Astrocyte of the cerebellum (primary cell): ENCODE results near the gene JAZF1.

ENCODE experiments used
- DNase-seq: peaks from one replicate; pipeline ENCODE4 v3.0.0-alpha.2; 2011; ENCODE audit warnings: low read depth
- H3K4me3 ChIP-seq: 2 replicates; pipeline ENCODE4 v1.5.1; 2011; ENCODE audit warnings: mild to moderate bottlenecking, low read depth, low read length, moderate library complexity
- in situ Hi-C: cut with HindIII; loops from 2 replicates; pipeline ENCODE4 v1.10.0; 2017; ENCODE audit warnings: low sequenced_read_pairs
- TF ChIP-seq, protein P1 (sequence below): IDR thresholded peaks from 2 replicates; pipeline ENCODE4 v1.5.1; 2012; ENCODE audit warnings: low read length, low read depth, moderate library complexity, mild to moderate bottlenecking; ENCODE audit errors: missing control alignments

JAZF1 gene

DNA sequence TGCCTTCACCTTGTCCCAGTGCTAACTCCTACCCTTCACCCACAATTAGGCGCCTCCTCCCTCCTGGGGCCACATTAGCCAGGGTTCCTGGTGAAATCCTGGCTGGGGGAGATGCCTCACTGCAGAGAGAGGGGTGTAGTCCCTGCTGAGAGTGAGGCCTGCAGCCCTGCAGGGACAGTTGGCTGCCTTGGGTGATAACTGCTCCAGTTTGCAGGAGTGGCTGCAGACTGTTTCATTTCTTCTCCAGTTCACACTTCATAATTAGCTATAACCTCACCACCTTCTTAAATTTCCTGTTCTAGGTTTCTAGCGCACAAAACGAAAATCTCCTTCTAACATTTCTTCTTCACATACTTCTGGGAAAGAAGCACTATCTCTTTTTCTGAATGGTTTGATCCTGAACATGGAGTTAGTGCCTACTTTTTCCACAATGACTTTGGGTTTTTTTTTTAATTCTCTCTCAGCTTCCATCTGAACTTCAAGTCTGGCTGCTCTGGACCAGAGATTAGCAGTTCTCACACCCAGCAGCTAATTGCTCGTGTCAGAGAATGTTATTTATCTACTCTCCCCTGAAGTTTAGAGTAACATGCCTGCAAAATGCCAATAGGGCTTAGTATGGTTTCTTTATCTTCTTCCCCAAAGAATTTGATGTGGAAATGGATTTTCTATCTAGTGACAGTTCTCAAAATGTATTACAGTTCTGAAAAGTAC is 15.5 kb upstream of the JAZF1 start:
- TF ChIP-seq, protein P1, sequence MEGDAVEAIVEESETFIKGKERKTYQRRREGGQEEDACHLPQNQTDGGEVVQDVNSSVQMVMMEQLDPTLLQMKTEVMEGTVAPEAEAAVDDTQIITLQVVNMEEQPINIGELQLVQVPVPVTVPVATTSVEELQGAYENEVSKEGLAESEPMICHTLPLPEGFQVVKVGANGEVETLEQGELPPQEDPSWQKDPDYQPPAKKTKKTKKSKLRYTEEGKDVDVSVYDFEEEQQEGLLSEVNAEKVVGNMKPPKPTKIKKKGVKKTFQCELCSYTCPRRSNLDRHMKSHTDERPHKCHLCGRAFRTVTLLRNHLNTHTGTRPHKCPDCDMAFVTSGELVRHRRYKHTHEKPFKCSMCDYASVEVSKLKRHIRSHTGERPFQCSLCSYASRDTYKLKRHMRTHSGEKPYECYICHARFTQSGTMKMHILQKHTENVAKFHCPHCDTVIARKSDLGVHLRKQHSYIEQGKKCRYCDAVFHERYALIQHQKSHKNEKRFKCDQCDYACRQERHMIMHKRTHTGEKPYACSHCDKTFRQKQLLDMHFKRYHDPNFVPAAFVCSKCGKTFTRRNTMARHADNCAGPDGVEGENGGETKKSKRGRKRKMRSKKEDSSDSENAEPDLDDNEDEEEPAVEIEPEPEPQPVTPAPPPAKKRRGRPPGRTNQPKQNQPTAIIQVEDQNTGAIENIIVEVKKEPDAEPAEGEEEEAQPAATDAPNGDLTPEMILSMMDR, result no peak
- no peak for DNase-seq
- H3K4me3 ChIP-seq, result no peak overlapping the region
- in situ Hi-C loops, result no loop called here

DNA sequence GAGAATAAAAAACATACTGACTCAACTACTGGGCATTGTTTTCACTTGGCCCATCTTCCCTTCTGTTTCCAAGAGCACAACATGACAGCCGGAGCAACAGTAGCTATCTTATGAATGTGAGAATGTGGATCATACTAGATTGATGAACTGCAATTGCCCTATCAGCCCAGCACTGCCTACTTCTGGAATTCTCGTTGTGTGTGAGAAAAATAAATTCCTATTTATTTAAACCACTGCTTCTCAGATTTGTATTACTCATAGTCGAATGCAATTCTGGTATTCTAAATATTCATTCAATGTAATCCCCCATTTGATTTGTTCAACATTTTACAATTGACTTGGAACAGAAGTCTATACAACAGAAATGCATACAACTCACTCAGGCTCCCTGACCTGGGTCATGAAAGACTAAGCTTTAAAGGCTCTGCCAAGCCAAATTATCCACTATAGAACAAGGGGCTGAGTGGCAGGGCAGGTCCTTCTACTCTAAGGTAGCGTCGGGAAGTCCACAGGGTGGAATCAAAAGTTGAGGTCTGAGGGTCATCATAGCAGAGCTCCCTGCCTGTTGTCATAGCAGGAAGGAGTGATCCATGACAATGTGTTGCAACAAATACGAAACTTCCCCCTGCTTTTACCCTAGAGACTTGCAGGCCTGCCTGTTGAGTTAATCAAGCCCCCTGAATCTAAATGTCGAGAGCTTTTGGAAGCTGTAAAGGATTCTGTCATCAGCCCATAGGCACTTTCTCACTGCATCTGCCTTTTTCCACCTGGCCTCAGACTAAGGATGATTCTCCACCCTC is 12.4 kb upstream of the JAZF1 start:
- in situ Hi-C loops, result no loop called here

DNA sequence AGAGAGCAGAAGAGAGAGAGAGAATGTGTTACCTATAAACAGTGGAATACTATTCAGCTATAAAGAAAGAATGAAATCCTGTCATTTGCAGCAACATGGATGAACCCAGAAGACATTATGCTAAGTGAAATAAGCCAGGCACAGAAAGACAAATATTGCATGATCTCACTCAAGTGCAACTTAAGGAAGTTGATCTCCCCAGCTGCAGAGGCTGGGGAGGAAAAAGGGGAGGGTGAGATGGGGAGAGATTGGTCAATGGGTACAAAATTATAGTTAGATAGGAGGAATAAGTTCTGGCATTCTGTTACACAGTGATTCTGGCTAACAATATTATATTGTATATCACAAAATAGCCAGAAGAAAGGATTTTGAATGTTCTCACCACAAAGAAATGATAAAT is 11.2 kb upstream of the JAZF1 start:
- in situ Hi-C loops, result no loop called here
- TF ChIP-seq, protein P1, result no peak
- H3K4me3 ChIP-seq, result no peak overlapping the region
- no peak for DNase-seq

More for the DNA sequence above, 12.4 kb upstream of the JAZF1 start:
- no peak overlapping the region for H3K4me3 ChIP-seq
- TF ChIP-seq, protein P1, result no peak
- DNase-seq, result no peak

DNA sequence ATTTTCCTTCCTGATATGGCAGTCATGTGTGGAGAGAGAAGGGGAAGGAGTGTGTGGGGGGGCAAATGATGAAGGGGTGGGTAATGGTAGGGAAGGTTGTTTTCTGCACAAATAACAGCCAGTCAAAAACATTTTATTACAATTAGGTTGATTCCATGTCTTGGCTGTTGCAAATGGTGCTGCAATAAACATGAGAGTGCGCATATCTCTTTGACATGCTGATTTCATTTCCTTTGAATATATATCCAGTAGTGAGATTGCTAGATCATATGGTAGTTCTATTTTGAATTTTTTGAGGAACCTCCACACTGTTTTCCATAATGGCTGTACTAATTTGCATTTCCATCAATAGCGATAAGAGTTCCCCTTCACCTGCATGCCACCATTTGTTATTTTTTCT is 10.6 kb upstream of the JAZF1 start:
- in situ Hi-C loops, result no loop called here
- no peak overlapping the region for H3K4me3 ChIP-seq
- TF ChIP-seq, protein P1, result no peak
- DNase-seq, result no peak

DNA sequence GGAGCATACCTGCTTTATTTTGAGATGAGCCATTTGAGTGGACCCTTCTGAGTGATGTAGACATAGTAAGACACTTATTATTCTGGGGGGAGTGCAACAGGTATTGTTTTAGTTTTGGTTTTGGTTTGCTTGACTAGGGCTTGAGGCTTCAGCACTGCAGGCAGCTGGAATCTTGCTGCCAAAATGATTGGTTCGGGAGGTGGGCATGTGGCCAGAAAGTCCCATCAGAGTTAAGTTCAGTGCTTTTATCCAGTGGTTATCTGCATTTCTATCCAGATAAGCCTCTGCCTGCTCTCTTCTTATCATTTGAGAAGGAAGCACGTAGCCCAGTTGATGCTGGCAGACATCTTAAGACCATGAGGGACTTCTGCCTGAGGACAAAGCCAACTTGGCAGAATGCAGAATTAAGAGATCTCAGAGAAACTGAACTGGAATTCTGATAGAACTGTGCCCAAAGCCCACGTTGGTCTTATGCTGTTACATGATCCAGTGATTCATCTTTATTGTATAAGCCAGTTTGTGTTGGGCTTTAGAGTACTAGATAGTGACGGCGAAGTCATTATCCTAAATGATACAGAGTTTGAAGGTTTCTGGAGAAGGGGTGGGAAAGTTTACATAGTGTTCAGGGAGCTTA is 9.6 kb upstream of the JAZF1 start:
- TF ChIP-seq, protein P1, result no peak
- no peak overlapping the region for H3K4me3 ChIP-seq
- in situ Hi-C loops, result no loop called here
- no peak for DNase-seq

DNA sequence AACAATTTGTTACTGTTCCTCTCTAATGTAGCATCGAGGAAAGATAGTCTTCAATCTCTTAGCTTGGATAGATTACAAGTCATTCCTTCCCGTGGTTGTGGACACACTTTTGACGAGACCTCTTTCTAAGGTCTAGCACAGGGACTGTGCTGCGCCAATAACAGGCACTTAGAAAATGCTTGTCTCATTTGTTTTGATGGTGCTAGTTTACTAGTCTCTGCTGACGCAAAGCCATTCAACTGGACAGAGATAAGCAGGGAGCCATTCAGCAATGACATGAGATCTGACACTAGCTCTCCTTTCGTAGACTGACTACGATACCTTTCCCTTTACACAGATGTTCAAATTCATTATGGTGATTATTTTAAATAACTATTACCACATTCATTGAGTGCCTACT is 6.4 kb upstream of the JAZF1 start:
- no peak overlapping the region for H3K4me3 ChIP-seq
- in situ Hi-C loops, result no loop called here
- no peak for DNase-seq
- TF ChIP-seq, protein P1, result no peak
